ENCODE results near the gene CCT6B. TPM values are rescaled to one million over a fixed set of nuclear protein-coding genes. Genes with fewer than 3 reads are reported as not detected.
A peak's percentile ranks its signal among the peaks of the same experiment; 100 is the strongest.

Gene CCT6B
- total RNA-seq, result 1 to 10 TPM; 2.1 to 6.5 (median 5.0) TPM
- 10 to 100 TPM in 1 of 3 donors, 1 to 10 TPM in 2; 2.5 to 14.3 (median 2.9) TPM for polyA plus RNA-seq
- long read RNA-seq, donor 1, partial matches to known transcripts, result 0 of 2 reads
- long read RNA-seq, donor 1, other reads (novel, unspliced or antisense), result 0 of 2 reads
- long read RNA-seq, donor 2, partial matches to known transcripts, result 0 of 1 reads
- long read RNA-seq, donor 2, other reads (novel, unspliced or antisense), result 0 of 1 reads
- long read RNA-seq, donor 3, partial matches to known transcripts, result 0 of 1 reads
- long read RNA-seq, donor 3, other reads (novel, unspliced or antisense), result 0 of 1 reads
- long read RNA-seq, donor 4, partial matches to known transcripts, result 0 of 8 reads
- long read RNA-seq, donor 4, other reads (novel, unspliced or antisense), result 5 of 8 reads
- long read RNA-seq, donor 5, partial matches to known transcripts, result 0 of 6 reads
- long read RNA-seq, donor 5, other reads (novel, unspliced or antisense), result 3 of 6 reads
- long read RNA-seq, donor 6, partial matches to known transcripts, result 0 of 2 reads
- long read RNA-seq, donor 6, other reads (novel, unspliced or antisense), result 2 of 2 reads
- long read RNA-seq, donor 7, result 0 reads
- long read RNA-seq, donor 8, partial matches to known transcripts, result 0 of 4 reads
- long read RNA-seq, donor 8, other reads (novel, unspliced or antisense), result 0 of 4 reads
- long read RNA-seq, donor 9, partial matches to known transcripts, result 0 of 1 reads
- long read RNA-seq, donor 9, other reads (novel, unspliced or antisense), result 0 of 1 reads
- long read RNA-seq, donor 10, partial matches to known transcripts, result 0 of 1 reads
- long read RNA-seq, donor 10, other reads (novel, unspliced or antisense), result 0 of 1 reads

GRCh38 chr17:34961093-34961911 lies at the start of gene CCT6B, which contains the start of gene ZNF830:
CCT6B (minus strand) TSS chr17:34961460; CDS start chr17:34961393, 67 bp downstream.
ZNF830 (plus strand) TSS chr17:34961540; CDS start chr17:34961567, 27 bp downstream.
- peak within 1 kb of the TSS; percentile 76 to 96 (median 91) for H3K27ac ChIP-seq
- peaks cover 8 to 25% of the 10 kb centered on the region in 2 donors for H3K4me1 ChIP-seq (replicated peaks in 1 of 2)
- peak; percentile 93 to 98 (median 93) for DNase-seq
- no peaks in the 10 kb centered on the region for H3K27me3 ChIP-seq
- intact Hi-C loops (cut with DNase I), result no loop called here
- peaks cover 0 to 23% of the 10 kb centered on the region in 2 donors for H3K36me3 ChIP-seq (replicated peaks in 1 of 2)
- no peaks in the 10 kb centered on the region for H3K9me3 ChIP-seq (replicated peaks in 1 of 3)
- WGBS, 4 donors, result 0 to 1% (median 1%) methylated on average over 23 to 65 of the region's 65 CpGs
- peak; percentile 61 to 80 for TF ChIP-seq POLR2A (IDR thresholded peaks at IDR 0.05)
- peak in 1 of 6 experiments; percentile 1 for TF ChIP-seq CTCF (IDR thresholded peaks at IDR 0.05)
- peak within 1 kb of the TSS; percentile 62 to 91 (median 82) for H3K4me3 ChIP-seq

- 83 to 94% (median 89%) methylated on average over 3 of the region's 3 CpGs for WGBS, 4 donors
- H3K9me3 ChIP-seq (replicated peaks in 1 of 3), result no peaks in the 10 kb centered on the region
- no peaks in the 10 kb centered on the region for H3K27me3 ChIP-seq
- no peak for DNase-seq
- H3K4me1 ChIP-seq (replicated peaks in 1 of 2), result no peaks in the 10 kb centered on the region
- no peak for TF ChIP-seq POLR2A (IDR thresholded peaks at IDR 0.05)
- TF ChIP-seq CTCF (IDR thresholded peaks at IDR 0.05), result no peak
- H3K27ac ChIP-seq, result no peak overlapping the region
- intact Hi-C loops (cut with DNase I), result no loop called here
- H3K4me3 ChIP-seq, result no peak overlapping the region
- H3K36me3 ChIP-seq (replicated peaks in 1 of 2), result peaks cover 0 to 11% of the 10 kb centered on the region in 2 donors
Observed at GRCh38 chr17:35010093-35010492, 48.8 kb upstream of the CCT6B start.

- TF ChIP-seq POLR2A (IDR thresholded peaks at IDR 0.05) (no peak), CTCF (IDR thresholded peaks at IDR 0.05) (no peak)
- Histone ChIP-seq H3K4me3 (no peak overlapping the region), H3K36me3 (replicated peaks in 1 of 2) (peaks cover 0 to 18% of the 10 kb centered on the region in 2 donors), H3K9me3 (replicated peaks in 1 of 3) (no peaks in the 10 kb centered on the region), H3K4me1 (replicated peaks in 1 of 2) (no peaks in the 10 kb centered on the region), H3K27ac (no peak overlapping the region), H3K27me3 (no peaks in the 10 kb centered on the region)
- intact Hi-C loops (cut with DNase I), result no loop called here
- 20 to 82% (median 59%) methylated on average over 1 of the region's 1 CpG for WGBS, 4 donors
- no peak for DNase-seq
Observed at GRCh38 chr17:35006961-35007360, 45.7 kb upstream of the CCT6B start.

Measured in adrenal gland (tissue), 19 donors.